CD14-positive monocyte (primary cell): ENCODE data around the gene ZNF652. TPM values are rescaled to one million over a fixed set of nuclear protein-coding genes. Genes with fewer than 3 reads are reported as not detected.

Source experiments
- DNase-seq, 3 donors: peaks; one replicate each; pipeline ENCODE4 v3.0.0-alpha.2; 2011 to 2022
- H2AFZ ChIP-seq: 2 replicates; pipeline ENCODE4 v1.6.0; 2012; ENCODE audit warnings: mild to moderate bottlenecking, low read depth, low read length, inconsistent platforms; ENCODE audit not compliant: insufficient read depth, poor library complexity, severe bottlenecking
- H3K27ac ChIP-seq, 2 donors: 1 replicate in 1 of 2; 2 replicates in 1 of 2; pipeline ENCODE4 v1.5.1; 2012 to 2013; ENCODE audit warnings: low read length in 2 of 2, control low read depth in 1 of 2, inconsistent platforms in 1 of 2, low read depth in 1 of 2, mild to moderate bottlenecking in 1 of 2
- H3K27me3 ChIP-seq, 2 donors: one replicate each; pipeline versions ENCODE4 v1.6.0 to v1.6.1; 2011 to 2013; ENCODE audit warnings: low read length in 2 of 2; ENCODE audit not compliant: control insufficient read depth in 2 of 2, insufficient read depth in 2 of 2
- H3K36me3 ChIP-seq, 2 donors: replicated peaks in 1 of 2; 1 replicate in 1 of 2; 2 replicates in 1 of 2; pipeline versions ENCODE4 v1.5.1 to v1.6.1; 2012 to 2013; ENCODE audit warnings: low read length in 2 of 2, control low read depth in 1 of 2, inconsistent platforms in 1 of 2, mild to moderate bottlenecking in 1 of 2; ENCODE audit not compliant: insufficient read depth in 2 of 2, control insufficient read depth in 1 of 2
- H3K4me1 ChIP-seq, 2 donors: 1 replicate in 1 of 2; 2 replicates in 1 of 2; pipeline versions ENCODE4 v1.5.1 to v1.6.1; 2012 to 2013; ENCODE audit warnings: low read length in 2 of 2, control low read depth in 1 of 2, inconsistent platforms in 1 of 2, mild to moderate bottlenecking in 1 of 2, moderate library complexity in 1 of 2; ENCODE audit not compliant: insufficient read depth in 2 of 2, control insufficient read depth in 1 of 2
- H3K4me2 ChIP-seq: replicated peaks from 2 replicates; pipeline ENCODE3; 2012; ENCODE audit warnings: low read length, moderate library complexity, mild to moderate bottlenecking; ENCODE audit not compliant: poor library complexity, severe bottlenecking; ENCODE audit errors: extremely low read depth
- H3K4me3 ChIP-seq, 3 experiments: fragments of 200-600 bp in 1 of 3; sonication (generic) in 1 of 3; replicated peaks in 1 of 3; 1 replicate in 2 of 3; 2 replicates in 1 of 3; pipeline ENCODE4 v1.5.1; 2011 to 2013; ENCODE audit warnings: low read length in 3 of 3, mild to moderate bottlenecking in 3 of 3, control low read depth in 2 of 3, low read depth in 2 of 3, inconsistent platforms in 1 of 3, moderate library complexity in 1 of 3
- H3K79me2 ChIP-seq: 2 replicates; pipeline ENCODE4 v1.6.0; 2012; ENCODE audit warnings: mild to moderate bottlenecking, control low read depth, inconsistent platforms, low read length, moderate library complexity; ENCODE audit not compliant: insufficient read depth
- H3K9ac ChIP-seq: 2 replicates; pipeline ENCODE4 v1.6.0; 2017; ENCODE audit warnings: low read length, mild to moderate bottlenecking; ENCODE audit not compliant: insufficient read depth, poor library complexity, severe bottlenecking
- H3K9me3 ChIP-seq, 2 donors: replicated peaks in 1 of 2; 1 replicate in 1 of 2; 2 replicates in 1 of 2; pipeline versions ENCODE4 v1.5.1 to v1.6.1; 2012 to 2013; ENCODE audit warnings: low read length in 2 of 2, control low read depth in 1 of 2; ENCODE audit not compliant: control insufficient read depth in 1 of 2, insufficient read depth in 1 of 2
- H4K20me1 ChIP-seq: 2 replicates; pipeline ENCODE4 v1.6.0; 2012; ENCODE audit warnings: mild to moderate bottlenecking, low read length, control low read depth, moderate library complexity; ENCODE audit not compliant: insufficient read depth
- H3K27ac Mint-ChIP-seq, 7 donors: one replicate each; pipeline ENCODE4 v1.8.0; 2020; ENCODE audit warnings: mild to moderate bottlenecking in 7 of 7, mixed read lengths in 7 of 7, moderate library complexity in 6 of 7, inconsistent platforms in 2 of 7
- H3K27me3 Mint-ChIP-seq, 3 donors: one replicate each; pipeline ENCODE4 v1.8.0; 2021 to 2022; ENCODE audit warnings: low read depth in 3 of 3, mild to moderate bottlenecking in 3 of 3, mixed read lengths in 3 of 3, moderate library complexity in 3 of 3, inconsistent platforms in 1 of 3
- H3K36me3 Mint-ChIP-seq, 2 donors: one replicate each; pipeline ENCODE4 v1.8.0; 2020; ENCODE audit warnings: mixed read lengths in 2 of 2, inconsistent platforms in 1 of 2, mild to moderate bottlenecking in 1 of 2
- H3K4me1 Mint-ChIP-seq: one replicate; pipeline ENCODE4 v1.8.0; 2020; ENCODE audit warnings: mild to moderate bottlenecking, mixed read lengths
- H3K4me3 Mint-ChIP-seq, 2 donors: one replicate each; pipeline ENCODE4 v1.8.0; 2020; ENCODE audit warnings: mild to moderate bottlenecking in 2 of 2, mixed read lengths in 2 of 2, moderate library complexity in 1 of 2
- H3K9me3 Mint-ChIP-seq, 7 donors: one replicate each; pipeline ENCODE4 v1.8.0; 2020 to 2022; ENCODE audit warnings: mixed read lengths in 7 of 7, mild to moderate bottlenecking in 6 of 7, moderate library complexity in 6 of 7, inconsistent platforms in 2 of 7
- WGBS: methylation state at CpG from one replicate; pipeline ENCODE4 v1.1.5; 2013; ENCODE audit warnings: missing lambda C conversion rate; ENCODE audit not compliant: insufficient coverage; 5-methylcytosine and 5-hydroxymethylcytosine counted together
- intact Hi-C, 2 donors: fragments of 100-400 bp; cut with micrococcal nuclease; formaldehyde crosslinking; loops; one replicate each; pipeline versions ENCODE4 v1.15.0 to v1.15.1; 2023
- polyA plus RNA-seq, 3 donors: library from polyadenylated mRNA; depleted of rRNA in 1 of 3; unstranded in 2 of 3; stranded (reverse) in 1 of 3; fragments of 300-500 nt in 2 of 3; fragments of >200 nt in 1 of 3; fragmentation: Illumina TruSeq in 2 of 3; gene quantifications; 1 replicate in 2 of 3; 2 replicates in 1 of 3; pipeline ENCODE4 v1.2.3, GENCODE V29; 2012 to 2021
- TF ChIP-seq, protein P1 (sequence below): fragments of 200-600 bp; IDR thresholded peaks from one replicate; pipeline ENCODE4 v1.8.0; 2022; ENCODE audit warnings: antibody characterized with exemption, mild to moderate bottlenecking

ZNF652 gene
- polyA plus RNA-seq, 3 donors: 16.9 to 19.8 (median 18.8) TPM

GRCh38 chr17:49338883-49339282 is 23.2 kb downstream of the ZNF652 start:
- H3K27ac Mint-ChIP-seq: peak overlapping the region in 1 of 7 donors; percentile 32
- H3K9me3 Mint-ChIP-seq: no peaks in the 10 kb centered on the region
- DNase-seq: no peak
- no peaks in the 10 kb centered on the region for H3K9me3 ChIP-seq
- no peak overlapping the region for H3K4me3 ChIP-seq
- H3K36me3 Mint-ChIP-seq: peaks cover 8 to 10% of the 10 kb centered on the region in 2 donors
- TF ChIP-seq, protein P1, sequence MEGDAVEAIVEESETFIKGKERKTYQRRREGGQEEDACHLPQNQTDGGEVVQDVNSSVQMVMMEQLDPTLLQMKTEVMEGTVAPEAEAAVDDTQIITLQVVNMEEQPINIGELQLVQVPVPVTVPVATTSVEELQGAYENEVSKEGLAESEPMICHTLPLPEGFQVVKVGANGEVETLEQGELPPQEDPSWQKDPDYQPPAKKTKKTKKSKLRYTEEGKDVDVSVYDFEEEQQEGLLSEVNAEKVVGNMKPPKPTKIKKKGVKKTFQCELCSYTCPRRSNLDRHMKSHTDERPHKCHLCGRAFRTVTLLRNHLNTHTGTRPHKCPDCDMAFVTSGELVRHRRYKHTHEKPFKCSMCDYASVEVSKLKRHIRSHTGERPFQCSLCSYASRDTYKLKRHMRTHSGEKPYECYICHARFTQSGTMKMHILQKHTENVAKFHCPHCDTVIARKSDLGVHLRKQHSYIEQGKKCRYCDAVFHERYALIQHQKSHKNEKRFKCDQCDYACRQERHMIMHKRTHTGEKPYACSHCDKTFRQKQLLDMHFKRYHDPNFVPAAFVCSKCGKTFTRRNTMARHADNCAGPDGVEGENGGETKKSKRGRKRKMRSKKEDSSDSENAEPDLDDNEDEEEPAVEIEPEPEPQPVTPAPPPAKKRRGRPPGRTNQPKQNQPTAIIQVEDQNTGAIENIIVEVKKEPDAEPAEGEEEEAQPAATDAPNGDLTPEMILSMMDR: no peak
- peaks cover 46% of the 10 kb centered on the region for H3K4me1 Mint-ChIP-seq
- H3K4me2 ChIP-seq: no peak overlapping the region
- H3K27me3 Mint-ChIP-seq: no peaks in the 10 kb centered on the region
- no peak overlapping the region for H3K4me3 Mint-ChIP-seq
- no peak overlapping the region for H2AFZ ChIP-seq
- peaks cover 27 to 30% of the 10 kb centered on the region in 2 donors for H3K4me1 ChIP-seq
- H3K27me3 ChIP-seq: no peaks in the 10 kb centered on the region
- peaks cover 0 to 3% of the 10 kb centered on the region in 2 donors for H3K36me3 ChIP-seq
- no peak overlapping the region for H3K27ac ChIP-seq
- peaks cover 97% of the 10 kb centered on the region for H3K79me2 ChIP-seq
- no peak overlapping the region for H3K9ac ChIP-seq
- WGBS: no CpG with 5 or more reads among the region's 4 CpGs
- intact Hi-C loops: no loop called here
- H4K20me1 ChIP-seq: peaks cover 96% of the 10 kb centered on the region

DNA sequence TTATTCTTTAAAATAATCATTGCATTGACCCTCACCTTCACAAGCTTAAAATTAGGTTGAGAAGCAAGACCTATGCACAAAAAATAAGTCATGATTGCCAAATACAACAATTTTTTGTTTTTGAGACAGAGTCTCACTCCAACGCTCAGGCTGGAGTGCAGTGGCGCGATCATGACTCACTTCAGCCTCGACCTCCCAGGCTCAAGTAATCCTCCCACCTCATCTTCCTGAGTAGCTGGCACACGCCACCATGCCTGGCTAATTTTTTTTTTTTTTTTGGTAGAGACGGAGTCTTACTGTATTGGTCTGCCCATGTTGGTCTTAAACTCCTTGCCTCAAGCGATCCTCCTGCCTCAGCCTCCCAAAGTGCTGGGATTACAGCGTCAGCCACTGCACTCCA is 24.2 kb downstream of the ZNF652 start:
- Histone ChIP-seq H3K4me1 (peaks cover 19 to 23% of the 10 kb centered on the region in 2 donors), H3K27ac (no peak overlapping the region), H3K27me3 (no peaks in the 10 kb centered on the region), H3K4me2 (no peak overlapping the region), H4K20me1 (peaks cover 90% of the 10 kb centered on the region), H3K79me2 (peaks cover 93% of the 10 kb centered on the region), H3K4me3 (no peak overlapping the region), H3K36me3 (peaks cover 0 to 3% of the 10 kb centered on the region in 2 donors), H3K9me3 (no peaks in the 10 kb centered on the region), H2AFZ (no peak overlapping the region), H3K9ac (no peak overlapping the region)
- H3K9me3 Mint-ChIP-seq: no peaks in the 10 kb centered on the region
- H3K4me1 Mint-ChIP-seq: peaks cover 42% of the 10 kb centered on the region
- H3K27me3 Mint-ChIP-seq: no peaks in the 10 kb centered on the region
- H3K27ac Mint-ChIP-seq: no peak overlapping the region
- no peak for DNase-seq
- intact Hi-C loops: no loop called here
- peaks cover 8 to 10% of the 10 kb centered on the region in 2 donors for H3K36me3 Mint-ChIP-seq
- WGBS: 87% methylated on average over 3 of the region's 8 CpGs
- no peak overlapping the region for H3K4me3 Mint-ChIP-seq
- TF ChIP-seq, protein P1: no peak
